Activated T-cell treated with anti-CD3 and anti-CD28 coated beads, Interleukin-2, amount 50 U/mL, for 72 hours (primary cell): ENCODE data around the gene NXN. TPM values are rescaled to one million over a fixed set of nuclear protein-coding genes. Genes with fewer than 3 reads are reported as not detected.
"Not testable (repeated sequence)": the region's sequence is repeated elsewhere in the genome, so short reads cannot be mapped to it uniquely, and the experiment has no call there.

ENCODE experiments used
- ATAC-seq, 2 donors: fragments of 150-1000 bp; cut with Tn5 transposase; replicated peaks in 1 of 2; 2 replicates each; pipeline ENCODE4 v1.10.0; 2021; ENCODE audit warnings: moderate library complexity in 2 of 2, mild to moderate bottlenecking in 1 of 2
- DNase-seq, 2 donors: peaks; one replicate each; pipeline ENCODE4 v3.0.0; 2021 to 2022; ENCODE audit warnings: mixed read lengths in 1 of 2
- H3K27ac Mint-ChIP-seq: one replicate; pipeline ENCODE4 v1.8.0; 2022; ENCODE audit warnings: mild to moderate bottlenecking, moderate library complexity, mixed read lengths
- H3K27me3 Mint-ChIP-seq: one replicate; pipeline ENCODE4 v1.8.0; 2022; ENCODE audit warnings: low read depth, mixed read lengths
- H3K36me3 Mint-ChIP-seq, 2 donors: one replicate each; pipeline ENCODE4 v1.8.0; 2022; ENCODE audit warnings: mixed read lengths in 2 of 2, mild to moderate bottlenecking in 1 of 2; ENCODE audit not compliant: insufficient read depth in 2 of 2
- H3K4me1 Mint-ChIP-seq: one replicate; pipeline ENCODE4 v1.8.0; 2022; ENCODE audit warnings: low read depth, mixed read lengths
- H3K4me3 Mint-ChIP-seq, 2 donors: one replicate each; pipeline ENCODE4 v1.8.0; 2022; ENCODE audit warnings: mild to moderate bottlenecking in 2 of 2, mixed read lengths in 2 of 2, moderate library complexity in 2 of 2
- H3K9me3 Mint-ChIP-seq, 2 donors: one replicate each; pipeline ENCODE4 v1.8.0; 2022; ENCODE audit warnings: mixed read lengths in 2 of 2
- total RNA-seq, 2 donors: library from RNA; stranded (reverse); gene quantifications; one replicate each; pipeline ENCODE4 v1.2.3, GENCODE V29; 2022

NXN gene
- total RNA-seq, 2 donors from 2014 or later = 1.2 to 1.7 TPM

- H3K9me3 Mint-ChIP-seq = no peaks in the 10 kb centered on the region
Observed at GRCh38 chr17:885971-886571, 93.5 kb downstream of the NXN start.

GRCh38 chr17:883586-883962, 96.0 kb downstream of the NXN start:
- Mint-ChIP-seq H3K27me3 (peaks cover 14% of the 10 kb centered on the region), H3K4me1 (peaks cover 14% of the 10 kb centered on the region), H3K27ac (no peak overlapping the region)

More at GRCh38 chr17:885971-886571, 93.5 kb downstream of the NXN start:
- Mint-ChIP-seq H3K27ac (no peak overlapping the region), H3K4me1 (peaks cover 10% of the 10 kb centered on the region), H3K36me3 (no peaks in the 10 kb centered on the region), H3K4me3 (no peak overlapping the region), H3K27me3 (peaks cover 24% of the 10 kb centered on the region)
- ATAC-seq (no peak), DNase-seq (no peak)

GRCh38 chr17:882827-883585, 96.6 kb downstream of the NXN start:
- Mint-ChIP-seq H3K27me3 (peaks cover 15% of the 10 kb centered on the region), H3K27ac (no peak overlapping the region), H3K36me3 (no peaks in the 10 kb centered on the region), H3K4me3 (no peak overlapping the region), H3K9me3 (no peaks in the 10 kb centered on the region), H3K4me1 (peaks cover 12% of the 10 kb centered on the region)
- ATAC-seq (no peak), DNase-seq (no peak)

More at GRCh38 chr17:883586-883962, 96.0 kb downstream of the NXN start:
- Mint-ChIP-seq H3K4me3 (no peak overlapping the region), H3K9me3 (no peaks in the 10 kb centered on the region), H3K36me3 (no peaks in the 10 kb centered on the region)
- ATAC-seq = no peak
- no peak for DNase-seq

- H3K9me3 Mint-ChIP-seq = no peaks in the 10 kb centered on the region
- no peak overlapping the region for H3K4me3 Mint-ChIP-seq
- DNase-seq = no peak
- H3K27me3 Mint-ChIP-seq = peaks cover 16% of the 10 kb centered on the region
- no peak overlapping the region for H3K27ac Mint-ChIP-seq
- peaks cover 12% of the 10 kb centered on the region for H3K4me1 Mint-ChIP-seq
- no peaks in the 10 kb centered on the region for H3K36me3 Mint-ChIP-seq
- ATAC-seq = no peak
Observed at GRCh38 chr17:881778-882177, 97.8 kb downstream of the NXN start.

GRCh38 chr17:880443-881269, 98.9 kb downstream of the NXN start:
- Mint-ChIP-seq H3K4me3 (no peak overlapping the region), H3K27ac (no peak overlapping the region), H3K36me3 (no peaks in the 10 kb centered on the region), H3K27me3 (peaks cover 21% of the 10 kb centered on the region), H3K4me1 (peaks cover 20% of the 10 kb centered on the region), H3K9me3 (no peaks in the 10 kb centered on the region)
- ATAC-seq (no peak), DNase-seq (no peak)

- H3K27me3 Mint-ChIP-seq = peaks cover 28% of the 10 kb centered on the region
- no peaks in the 10 kb centered on the region for H3K36me3 Mint-ChIP-seq
- H3K4me1 Mint-ChIP-seq = peaks cover 20% of the 10 kb centered on the region
- DNase-seq = peak; percentile 69 to 76
- peak; percentile 78 to 85 for ATAC-seq
- no peaks in the 10 kb centered on the region for H3K9me3 Mint-ChIP-seq
- no peak overlapping the region for H3K4me3 Mint-ChIP-seq
- H3K27ac Mint-ChIP-seq = no peak overlapping the region
Observed at GRCh38 chr17:879546-880442, 99.8 kb downstream of the NXN start.

- peaks cover 28% of the 10 kb centered on the region for H3K27me3 Mint-ChIP-seq
- no peak overlapping the region for H3K27ac Mint-ChIP-seq
- H3K36me3 Mint-ChIP-seq = no peaks in the 10 kb centered on the region
- no peak overlapping the region for H3K4me3 Mint-ChIP-seq
- peaks cover 20% of the 10 kb centered on the region for H3K4me1 Mint-ChIP-seq
- DNase-seq (no peak), ATAC-seq (no peak)
- H3K9me3 Mint-ChIP-seq = no peaks in the 10 kb centered on the region
Observed at GRCh38 chr17:877630-878029, 101.9 kb downstream of the NXN start.

- Mint-ChIP-seq H3K4me3 (peak overlapping the region; percentile 19 to 44), H3K9me3 (peaks cover 3 to 4% of the 10 kb centered on the region in 2 donors), H3K36me3 (peaks cover 3% of the 10 kb centered on the region in 2 donors), H3K4me1 (peaks cover 20% of the 10 kb centered on the region), H3K27me3 (peaks cover 37% of the 10 kb centered on the region), H3K27ac (no peak overlapping the region)
- ATAC-seq (peak; percentile 64 to 74), DNase-seq (peak; percentile 7 to 26)
Observed at GRCh38 chr17:876272-876671, 103.3 kb downstream of the NXN start.

GRCh38 chr17:874590-874989, 105.0 kb downstream of the NXN start:
- peaks cover 35% of the 10 kb centered on the region for H3K27me3 Mint-ChIP-seq

GRCh38 chr17:872855-873254, 106.7 kb downstream of the NXN start:
- Mint-ChIP-seq H3K4me3 (no peak overlapping the region), H3K36me3 (peaks cover 3% of the 10 kb centered on the region in 2 donors), H3K27me3 (peaks cover 48% of the 10 kb centered on the region), H3K4me1 (peaks cover 8% of the 10 kb centered on the region), H3K9me3 (peaks cover 3 to 4% of the 10 kb centered on the region in 2 donors), H3K27ac (no peak overlapping the region)
- ATAC-seq = no peak
- no peak for DNase-seq

More at GRCh38 chr17:874590-874989, 105.0 kb downstream of the NXN start:
- H3K4me1 Mint-ChIP-seq = peaks cover 16% of the 10 kb centered on the region
- not testable (repeated sequence) for H3K4me3 Mint-ChIP-seq, ATAC-seq, H3K9me3 Mint-ChIP-seq, DNase-seq, H3K36me3 Mint-ChIP-seq, H3K27ac Mint-ChIP-seq

- no peak for ATAC-seq
- Mint-ChIP-seq H3K4me1 (peaks cover 8% of the 10 kb centered on the region), H3K9me3 (peaks cover 3 to 4% of the 10 kb centered on the region in 2 donors), H3K27me3 (peaks cover 42% of the 10 kb centered on the region), H3K36me3 (peaks cover 3% of the 10 kb centered on the region in 2 donors), H3K4me3 (no peak overlapping the region), H3K27ac (no peak overlapping the region)
- DNase-seq = no peak
Observed at GRCh38 chr17:871751-872519, 107.6 kb downstream of the NXN start.
